Fibroblast of skin of left biceps (primary cell): Measurements from ENCODE around the gene SMCP.

Source experiments
- DNase-seq, 2 experiments: peaks; one replicate each; pipeline ENCODE4 v3.0.0-alpha.2; 2013; ENCODE audit warnings: low read depth in 2 of 2

The SMCP gene

GRCh38 chr1:152886758-152887409 is 8.8 kb downstream of the SMCP start:
- DNase-seq = no peak

GRCh38 chr1:152888126-152888525 is 10.0 kb downstream of the SMCP start:
- no peak for DNase-seq

- no peak for DNase-seq
These were observed 20.9 kb downstream of the SMCP start for GRCh38 chr1:152899027-152899426.

GRCh38 chr1:152899883-152900282 is 21.8 kb downstream of the SMCP start:
- no peak for DNase-seq

GRCh38 chr1:152901631-152902030 is 23.5 kb downstream of the SMCP start:
- no peak for DNase-seq

GRCh38 chr1:152902636-152903035 is 24.5 kb downstream of the SMCP start:
- no peak for DNase-seq

- no peak for DNase-seq
These were observed 26.7 kb downstream of the SMCP start for GRCh38 chr1:152904688-152905440.

- no peak for DNase-seq
These were observed 28.0 kb downstream of the SMCP start for GRCh38 chr1:152906023-152906565.

GRCh38 chr1:152907686-152908601 is 29.8 kb downstream of the SMCP start, which contains the start of gene IVL:
Gene IVL, plus strand, starts transcription at chr1:152908546. Its CDS starts 1,252 bp downstream, at chr1:152909798.
- no peak for DNase-seq

- no peak for DNase-seq
These were observed 31.1 kb downstream of the SMCP start for GRCh38 chr1:152909206-152909605.

GRCh38 chr1:152912471-152912870 is 34.3 kb downstream of the SMCP start:
- no peak for DNase-seq

GRCh38 chr1:152912900-152913299 is 34.8 kb downstream of the SMCP start:
- no peak for DNase-seq

- DNase-seq = no peak
These were observed 39.7 kb downstream of the SMCP start for GRCh38 chr1:152917794-152918193.

- no peak for DNase-seq
These were observed 40.9 kb downstream of the SMCP start for GRCh38 chr1:152919071-152919470.

GRCh38 chr1:152924191-152924590 is 46.1 kb downstream of the SMCP start:
- DNase-seq = no peak

GRCh38 chr1:152926091-152926490 is 48.0 kb downstream of the SMCP start:
- DNase-seq = no peak

GRCh38 chr1:152928671-152929070 is 50.5 kb downstream of the SMCP start:
- no peak for DNase-seq

- no peak for DNase-seq
These were observed 54.2 kb downstream of the SMCP start for GRCh38 chr1:152932170-152932811.

GRCh38 chr1:152933196-152933595 is 55.1 kb downstream of the SMCP start:
- no peak for DNase-seq
